HAP-1 (cell line): ENCODE results near the gene ABCB1.

Experiments
- DNase-seq, 2 experiments: peaks; one replicate each; pipeline ENCODE4 v3.0.0-alpha.2; 2016 to 2020; ENCODE audit warnings: low spot score in 2 of 2
- H3K27me3 ChIP-seq: fragments of 250-450 bp; sonication (Bioruptor Pico); 2 replicates; pipeline ENCODE4 v1.5.1; 2020; ENCODE audit warnings: low read depth, mild to moderate bottlenecking, moderate library complexity
- H3K36me3 ChIP-seq: fragments of 250-450 bp; sonication (Bioruptor Pico); replicated peaks from 2 replicates; pipeline ENCODE4 v1.5.1; 2020; ENCODE audit warnings: mild to moderate bottlenecking
- H3K4me1 ChIP-seq: fragments of 250-450 bp; sonication (Bioruptor Pico); 2 replicates; pipeline ENCODE4 v1.5.1; 2020; ENCODE audit warnings: mild to moderate bottlenecking
- H3K4me3 ChIP-seq: fragments of 250-450 bp; sonication (Bioruptor Pico); 2 replicates; pipeline ENCODE4 v1.5.1; 2020; ENCODE audit warnings: mild to moderate bottlenecking, moderate library complexity
- H3K9me3 ChIP-seq: fragments of 250-450 bp; sonication (Bioruptor Pico); 2 replicates; pipeline ENCODE4 v1.5.1; 2020; ENCODE audit warnings: mild to moderate bottlenecking, moderate library complexity
- in situ Hi-C: fragments of 300-500 bp; cut with MboI; formaldehyde crosslinking; loops from 3 replicates; pipeline ENCODE4 v1.14.3; 2020; ENCODE audit warnings: low sequenced_read_pairs, inconsistent platforms, mixed read lengths

Gene ABCB1

DNA sequence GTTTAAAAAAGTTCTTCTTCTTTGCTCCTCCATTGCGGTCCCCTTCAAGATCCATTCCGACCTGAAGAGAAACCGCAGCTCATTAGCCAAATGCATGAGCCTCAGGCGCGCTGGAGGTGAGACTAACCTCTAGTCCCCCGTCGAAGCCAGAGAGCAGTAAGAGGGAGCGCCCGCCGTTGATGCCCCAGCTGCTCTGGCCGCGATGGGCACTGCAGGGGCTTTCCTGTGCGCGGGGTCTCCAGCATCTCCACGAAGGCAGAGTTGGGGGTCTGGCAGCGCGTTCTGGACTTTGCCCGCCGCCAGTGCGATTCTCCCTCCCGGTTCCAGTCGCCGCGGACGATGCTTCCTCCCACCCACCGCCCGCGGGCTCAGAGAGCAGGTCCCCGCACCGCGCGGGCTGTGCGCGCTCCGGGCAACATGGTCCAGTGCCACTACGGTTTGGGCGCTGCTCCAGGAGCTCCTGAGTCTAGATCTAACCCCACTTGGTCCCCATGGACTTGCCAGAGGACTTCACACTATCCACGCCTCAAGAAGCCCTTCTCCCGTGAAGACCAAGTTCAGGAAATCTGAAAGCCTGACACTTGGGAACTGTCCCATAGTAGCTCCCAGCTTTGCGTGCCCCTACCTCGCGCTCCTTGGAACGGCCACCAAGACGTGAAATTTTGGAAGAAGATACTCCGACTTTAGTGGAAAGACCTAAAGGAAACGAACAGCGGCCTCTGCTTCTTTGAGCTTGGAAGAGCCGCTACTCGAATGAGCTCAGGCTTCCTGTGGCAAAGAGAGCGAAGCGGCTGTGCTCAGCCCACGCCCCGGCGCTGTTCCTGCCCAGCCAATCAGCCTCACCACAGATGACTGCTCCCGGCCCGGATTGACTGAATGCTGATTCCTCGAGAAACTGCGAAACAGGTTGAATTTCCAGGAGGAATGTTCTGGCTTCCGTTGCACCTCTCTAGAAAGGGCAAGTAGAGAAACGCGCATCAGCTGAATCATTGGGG is at the start of gene ABCB1:
Gene ABCB1 (minus strand): TSS at position 755 of the 995 bp plus-strand sequence. CDS start 700 bp downstream, at position 55.
- in situ Hi-C loops = no loop called here
- Histone ChIP-seq H3K9me3 (no peaks in the 10 kb centered on the region), H3K4me1 (no peaks in the 10 kb centered on the region), H3K27me3 (no peaks in the 10 kb centered on the region), H3K36me3 (no peaks in the 10 kb centered on the region), H3K4me3 (peak within 1 kb of the TSS; percentile 41)
- DNase-seq = peak; percentile 72 to 81

DNA sequence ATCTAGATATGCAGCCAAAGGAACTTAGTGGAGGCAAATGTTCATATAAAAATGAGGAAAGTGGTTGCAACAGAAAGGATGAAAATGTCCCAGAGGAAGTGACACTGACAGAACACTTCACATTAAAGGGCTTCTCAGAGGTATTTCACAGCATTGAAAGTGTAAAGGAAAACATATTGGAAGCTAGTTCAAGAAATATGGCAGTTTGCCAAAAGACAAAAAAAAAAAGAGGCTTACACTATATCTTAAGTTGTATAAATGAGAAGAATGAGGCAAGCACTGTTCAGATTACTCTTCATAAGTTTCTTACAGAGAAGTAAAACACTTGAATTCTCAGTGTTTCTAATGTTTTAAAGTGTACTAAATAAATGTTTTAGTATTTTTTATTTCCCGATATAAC is 47.6 kb upstream of the ABCB1 start:
- in situ Hi-C loops = no loop called here
- H3K36me3 ChIP-seq = no peaks in the 10 kb centered on the region
- H3K4me1 ChIP-seq = no peaks in the 10 kb centered on the region; the same call in 1 of the 2 replicates
- H3K9me3 ChIP-seq = no peaks in the 10 kb centered on the region
- H3K4me3 ChIP-seq = no peak overlapping the region
- DNase-seq = no peak
- H3K27me3 ChIP-seq = no peaks in the 10 kb centered on the region

DNA sequence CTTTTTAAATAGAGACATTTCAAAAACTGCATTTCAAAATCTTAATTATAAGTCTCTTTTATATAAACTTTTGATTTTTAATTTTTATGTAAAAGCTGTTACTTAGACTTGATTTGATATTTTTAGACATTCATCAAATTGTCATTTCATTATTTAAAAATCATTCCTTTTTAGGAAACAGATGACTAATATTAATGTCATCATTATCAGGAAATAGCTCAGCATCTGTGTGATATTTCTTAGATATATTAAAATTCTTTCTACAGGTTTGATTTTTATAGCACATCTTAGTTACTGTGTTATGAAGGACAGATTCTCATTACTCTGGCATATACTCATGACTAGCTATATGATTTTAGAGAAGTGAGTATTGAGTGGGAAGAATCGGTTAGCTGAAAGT is 44.8 kb upstream of the ABCB1 start:
- in situ Hi-C loops = no loop called here
- H3K36me3 ChIP-seq = no peaks in the 10 kb centered on the region
- H3K4me3 ChIP-seq = no peak overlapping the region
- H3K4me1 ChIP-seq = no peaks in the 10 kb centered on the region; the same call in 1 of the 2 replicates
- DNase-seq = no peak
- H3K9me3 ChIP-seq = no peaks in the 10 kb centered on the region
- H3K27me3 ChIP-seq = no peaks in the 10 kb centered on the region

DNA sequence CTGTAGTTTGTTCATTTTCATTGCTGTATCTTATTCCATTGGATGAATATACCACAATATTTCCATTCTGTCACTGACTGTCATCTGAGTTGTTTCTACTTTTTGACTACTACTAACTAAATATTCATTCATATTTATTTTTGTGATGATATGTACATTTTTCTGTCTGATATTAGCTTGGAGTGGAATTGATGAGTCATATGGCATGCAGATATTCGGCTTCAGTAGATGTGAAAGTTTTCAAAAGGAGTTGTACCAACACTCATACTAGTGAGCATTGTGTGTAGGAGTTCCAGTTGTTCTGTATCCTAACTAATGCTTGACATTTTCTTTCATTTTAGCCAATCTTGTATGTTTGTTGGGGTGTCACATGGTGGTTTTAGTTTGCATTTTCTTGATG is 35.2 kb upstream of the ABCB1 start:
- Histone ChIP-seq H3K4me3 (no peak overlapping the region), H3K4me1 (no peaks in the 10 kb centered on the region), H3K27me3 (no peaks in the 10 kb centered on the region), H3K9me3 (no peaks in the 10 kb centered on the region), H3K36me3 (no peaks in the 10 kb centered on the region)
- no peak for DNase-seq
- in situ Hi-C loops = no loop called here

DNA sequence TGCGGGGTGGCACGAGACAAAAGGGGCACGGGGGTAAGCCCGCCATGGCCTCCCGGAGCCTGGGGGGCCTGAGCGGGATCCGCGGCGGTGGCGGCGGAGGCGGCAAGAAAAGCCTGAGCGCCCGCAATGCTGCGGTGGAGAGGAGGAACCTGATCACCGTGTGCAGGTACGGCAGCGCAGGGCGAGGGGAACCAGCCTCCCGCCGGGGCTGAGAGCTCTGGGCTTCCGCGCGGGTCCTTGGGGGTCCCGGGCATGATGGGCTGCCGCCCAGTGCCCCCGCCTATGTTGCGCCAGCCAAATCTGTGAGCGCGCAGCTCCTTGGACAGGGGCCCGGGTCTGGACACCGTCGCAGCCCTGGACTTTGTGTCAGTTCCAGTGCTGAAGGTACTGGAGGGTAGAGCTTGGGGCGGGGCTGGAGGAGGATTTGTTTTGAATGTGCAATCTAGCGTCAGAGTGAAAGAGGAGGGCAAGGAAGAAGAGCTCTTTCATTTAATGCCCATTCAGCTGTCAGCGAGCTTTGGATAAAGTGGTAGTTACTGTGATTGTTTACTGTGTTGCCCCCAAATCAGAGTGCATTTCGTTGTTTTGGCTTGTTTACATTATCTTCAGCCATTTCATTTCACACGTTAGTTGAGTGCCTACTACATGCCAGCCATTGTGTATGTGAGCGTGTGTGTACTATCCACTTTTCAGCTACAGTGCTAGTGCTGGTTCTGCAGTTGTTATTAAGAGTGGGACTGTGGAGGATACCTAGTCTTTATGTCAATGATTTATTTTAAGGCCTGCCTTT is 28.3 kb upstream of the ABCB1 start:
- Histone ChIP-seq H3K36me3 (no peaks in the 10 kb centered on the region), H3K4me1 (no peaks in the 10 kb centered on the region), H3K9me3 (no peaks in the 10 kb centered on the region), H3K4me3 (peak overlapping the region; percentile 74), H3K27me3 (no peaks in the 10 kb centered on the region)
- peak; percentile 27 to 71 for DNase-seq
- in situ Hi-C loops = no loop called here

DNA sequence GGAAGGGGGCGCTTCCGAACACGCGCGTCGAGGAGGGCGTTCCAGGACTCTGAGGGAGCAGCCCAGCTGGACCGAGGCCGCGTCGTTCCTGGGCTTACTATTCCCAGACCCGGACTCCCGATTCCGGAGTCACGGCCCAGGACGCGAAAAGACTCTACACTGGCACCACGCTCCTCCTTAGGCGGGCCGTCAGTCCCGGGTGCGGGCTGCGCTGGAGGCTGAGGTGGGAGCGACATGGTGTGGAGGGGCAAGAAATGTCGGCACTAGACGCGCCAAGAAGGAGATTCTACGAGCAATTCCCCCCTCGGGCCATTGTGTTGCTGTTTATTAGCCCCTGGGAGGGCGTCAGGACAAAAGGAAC is 26.9 kb upstream of the ABCB1 start:
- Histone ChIP-seq H3K27me3 (no peaks in the 10 kb centered on the region; the same call in 1 of the 2 replicates), H3K4me3 (peak overlapping the region; percentile 74), H3K4me1 (no peaks in the 10 kb centered on the region), H3K9me3 (no peaks in the 10 kb centered on the region), H3K36me3 (no peaks in the 10 kb centered on the region)
- no peak for DNase-seq
- in situ Hi-C loops = no loop called here

DNA sequence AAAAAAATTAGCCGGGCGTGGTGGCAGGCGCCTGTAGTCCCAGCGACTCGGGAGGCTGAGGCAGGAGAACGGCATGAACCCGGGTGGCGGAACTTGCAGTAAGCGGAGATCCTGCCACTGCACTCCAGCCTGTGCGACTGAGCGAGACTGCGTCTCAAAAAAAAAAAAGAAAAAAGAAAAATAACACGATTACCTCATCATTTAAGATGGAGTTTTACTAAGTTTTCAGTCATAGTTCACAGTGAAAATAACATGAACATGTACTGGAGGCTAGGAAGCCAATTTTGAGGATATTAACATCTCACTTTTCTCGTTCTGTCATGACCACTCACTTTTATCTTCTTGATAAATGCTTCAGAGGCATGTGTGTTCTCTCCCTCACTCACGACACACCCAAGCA is 24.4 kb upstream of the ABCB1 start:
- no peaks in the 10 kb centered on the region for H3K36me3 ChIP-seq
- H3K4me3 ChIP-seq = no peak overlapping the region
- H3K27me3 ChIP-seq = no peaks in the 10 kb centered on the region; the same call in 1 of the 2 replicates
- no peaks in the 10 kb centered on the region for H3K9me3 ChIP-seq
- no peaks in the 10 kb centered on the region for H3K4me1 ChIP-seq
- DNase-seq = no peak
- in situ Hi-C loops = no loop called here

DNA sequence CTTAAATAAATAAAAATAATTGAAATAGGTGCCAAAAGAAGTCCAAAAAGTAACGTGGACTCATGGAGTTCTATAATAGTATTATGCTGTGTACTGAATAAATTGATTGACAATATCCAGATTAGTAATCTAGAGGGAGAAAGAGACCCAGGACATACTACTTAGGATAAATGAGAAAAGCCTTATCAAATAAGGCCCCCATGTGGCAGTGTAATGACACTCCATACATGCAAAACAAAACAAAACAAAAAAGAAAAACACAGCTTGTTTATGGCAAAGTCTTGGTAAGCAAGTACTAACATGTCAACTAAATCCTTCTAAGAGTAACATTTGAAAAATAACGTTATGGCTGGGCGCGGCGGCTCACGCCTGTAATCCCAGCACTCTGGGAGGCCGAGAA is 23.9 kb upstream of the ABCB1 start:
- H3K4me3 ChIP-seq = no peak overlapping the region
- no peaks in the 10 kb centered on the region for H3K9me3 ChIP-seq
- no peaks in the 10 kb centered on the region for H3K36me3 ChIP-seq
- H3K27me3 ChIP-seq = no peaks in the 10 kb centered on the region; the same call in 1 of the 2 replicates
- in situ Hi-C loops = no loop called here
- no peaks in the 10 kb centered on the region for H3K4me1 ChIP-seq
- DNase-seq = no peak

DNA sequence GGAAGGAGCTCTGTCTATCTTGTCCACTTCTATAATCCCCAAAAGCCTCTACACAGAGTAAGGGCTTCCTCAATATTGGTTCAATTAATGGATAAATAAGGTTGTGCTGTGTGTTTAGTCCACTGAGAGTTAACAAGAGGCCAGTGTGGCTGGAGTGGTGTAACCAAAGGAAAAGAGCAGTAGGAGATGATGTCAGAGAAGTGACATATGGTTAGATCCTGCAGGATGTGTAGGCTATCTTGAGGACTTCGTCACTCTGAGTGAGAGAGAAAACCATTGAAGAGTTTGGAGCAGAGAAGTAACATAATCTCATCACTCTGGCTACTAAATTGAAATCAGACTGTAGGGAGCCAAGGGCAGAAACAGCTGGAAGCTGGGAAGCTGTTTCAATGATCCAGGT is 14.5 kb upstream of the ABCB1 start:
- no peaks in the 10 kb centered on the region for H3K27me3 ChIP-seq
- no peaks in the 10 kb centered on the region for H3K9me3 ChIP-seq
- no peak for DNase-seq
- H3K36me3 ChIP-seq = no peaks in the 10 kb centered on the region
- no peak overlapping the region for H3K4me3 ChIP-seq
- in situ Hi-C loops = no loop called here
- no peaks in the 10 kb centered on the region for H3K4me1 ChIP-seq

DNA sequence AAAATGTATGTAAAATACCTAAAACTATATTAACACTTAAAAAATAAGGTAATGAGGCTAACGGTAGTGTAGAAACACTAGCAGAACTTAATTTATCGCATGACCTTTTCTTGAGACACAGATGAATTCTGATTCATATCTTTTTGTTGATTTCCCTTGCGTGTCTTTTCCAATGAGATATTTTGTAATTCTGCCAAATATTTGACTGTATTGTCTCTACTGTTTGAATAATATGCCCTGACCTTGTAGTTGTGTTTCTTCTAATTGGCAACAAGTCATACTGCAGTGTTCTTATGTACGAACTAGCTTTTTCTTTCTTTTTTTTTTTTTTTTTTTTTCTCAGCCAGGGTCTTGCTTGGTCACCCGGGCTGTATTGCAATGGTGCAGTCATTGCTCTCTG is 9.2 kb upstream of the ABCB1 start:
- H3K4me3 ChIP-seq = no peak overlapping the region
- no peaks in the 10 kb centered on the region for H3K4me1 ChIP-seq
- in situ Hi-C loops = no loop called here
- no peaks in the 10 kb centered on the region for H3K27me3 ChIP-seq
- no peaks in the 10 kb centered on the region for H3K9me3 ChIP-seq
- no peak for DNase-seq
- no peaks in the 10 kb centered on the region for H3K36me3 ChIP-seq

DNA sequence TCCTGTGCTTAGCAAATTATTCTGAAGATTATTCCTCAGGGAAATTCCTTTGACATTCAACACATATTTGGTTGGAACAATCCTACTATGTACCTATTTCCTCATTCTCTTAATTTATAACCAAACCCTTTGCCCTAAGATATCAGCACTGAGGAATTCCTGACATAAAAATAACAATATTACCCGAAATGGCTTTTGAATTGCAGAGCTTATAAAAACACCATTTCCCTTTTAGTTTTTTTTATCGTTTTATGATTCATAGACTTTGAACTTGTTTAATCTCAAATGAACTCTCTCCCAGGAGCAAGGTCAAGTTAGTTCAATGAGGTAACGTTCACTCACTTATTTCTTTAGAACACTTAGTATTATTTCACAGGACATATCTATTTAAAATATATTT is 7.7 kb upstream of the ABCB1 start:
- Histone ChIP-seq H3K4me1 (no peaks in the 10 kb centered on the region), H3K4me3 (no peak overlapping the region), H3K36me3 (no peaks in the 10 kb centered on the region), H3K9me3 (no peaks in the 10 kb centered on the region), H3K27me3 (no peaks in the 10 kb centered on the region)
- DNase-seq = no peak
- in situ Hi-C loops = no loop called here

DNA sequence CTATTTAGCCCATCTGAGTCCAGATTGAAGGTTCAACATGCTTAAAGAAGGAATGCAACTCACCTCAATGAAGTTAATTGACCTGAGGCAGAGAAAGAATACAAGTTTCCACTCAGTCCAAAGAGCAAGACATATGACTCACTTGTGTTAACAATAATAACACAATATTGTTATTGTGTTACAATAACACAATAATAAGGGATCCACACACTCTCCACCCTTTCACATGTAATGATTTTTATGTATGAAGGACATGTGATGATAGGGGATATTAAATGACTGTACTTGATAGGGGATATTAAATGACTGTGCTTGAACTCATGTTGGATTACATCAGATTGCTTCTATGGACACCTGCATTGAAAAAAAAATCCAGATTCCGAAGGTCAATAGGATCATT is 3.6 kb upstream of the ABCB1 start:
- Histone ChIP-seq H3K9me3 (no peaks in the 10 kb centered on the region), H3K4me1 (no peaks in the 10 kb centered on the region), H3K4me3 (no peak overlapping the region), H3K36me3 (no peaks in the 10 kb centered on the region), H3K27me3 (no peaks in the 10 kb centered on the region)
- in situ Hi-C loops = no loop called here
- DNase-seq = no peak

DNA sequence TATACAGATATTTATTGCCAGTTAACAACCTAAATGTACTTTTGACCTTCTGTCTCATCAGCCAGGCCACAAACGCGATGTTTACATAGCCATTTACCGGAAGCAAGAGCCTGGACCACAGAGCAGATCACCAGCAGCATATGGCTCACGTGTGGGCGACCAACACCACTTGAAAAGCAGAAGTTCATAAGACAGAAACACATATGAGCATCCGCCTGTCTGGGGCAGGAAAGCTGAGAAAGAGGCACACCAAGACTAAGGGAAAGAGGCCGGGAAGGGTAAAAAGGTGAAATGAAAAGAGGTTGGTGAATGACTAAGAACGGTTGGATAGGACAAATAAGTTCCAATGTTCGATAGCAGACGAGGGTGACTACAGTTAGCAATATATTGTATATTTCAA is 1.3 kb downstream of the ABCB1 start:
- no peaks in the 10 kb centered on the region for H3K36me3 ChIP-seq
- no peaks in the 10 kb centered on the region for H3K9me3 ChIP-seq
- no peaks in the 10 kb centered on the region for H3K27me3 ChIP-seq
- H3K4me3 ChIP-seq = peak overlapping the region; percentile 41
- no peaks in the 10 kb centered on the region for H3K4me1 ChIP-seq
- DNase-seq = peak in 1 of 2 experiments; percentile 24
- in situ Hi-C loops = no loop called here
